ENCODE results near the gene CCDC188.

GRCh38 chr22:20128902-20129746, 21.7 kb downstream of the CCDC188 start:
- TF ChIP-seq CTCF (IDR thresholded peaks at IDR 0.05) (peak in 5 of 6 experiments; percentile 18 to 61 (median 29)), POLR2A (IDR thresholded peaks at IDR 0.05) (no peak)
